HCT116 (cell line): Measurements from ENCODE around the gene CHST15. TPM values are rescaled to one million over a fixed set of nuclear protein-coding genes. Genes with fewer than 3 reads are reported as not detected.

Source experiments
- ATAC-seq: fragments of 200-7000 bp; cut with Tn5 transposase; 2 replicates; pipeline ENCODE4 v1.9.1; 2020; ENCODE audit warnings: mild to moderate bottlenecking, moderate library complexity
- BruUV-seq: library from RNA; stranded (reverse); fragments of 400-500 nt; replicated peaks from 2 replicates; lab custom pipeline; 2021; lab: Mats Ljungman, UMichigan
- CTCF ChIA-PET: fragments of 300-600 bp; sonication (Branson Sonifier 250); formaldehyde crosslinking; loops from one replicate; lab custom pipeline; 2021; ENCODE audit warnings: antibody characterized with exemption; lab: Charles Lee
- POLR2A ChIA-PET: fragments of 300-600, 350-600 bp; sonication (Branson Sonifier 250); formaldehyde crosslinking; loops from one replicate; lab custom pipeline; 2021; ENCODE audit warnings: antibody characterized with exemption; lab: Charles Lee
- RAD21 ChIA-PET, 2 experiments: fragments of 300-600 bp; sonication (Branson Sonifier 250); formaldehyde crosslinking; loops; one replicate each; lab custom pipeline; 2023; ENCODE audit warnings: low total read pairs in 2 of 2; ENCODE audit not compliant: uncharacterized antibody in 2 of 2, unreplicated experiment in 2 of 2, low non-redundant PET in 1 of 2; lab: Charles Lee
- DNase-seq: peaks from one replicate; pipeline ENCODE4 v3.0.0-alpha.2; 2010; ENCODE audit warnings: low read depth, low spot score
- H2AFZ ChIP-seq: fragments of 200-600 bp; shearing (Covaris generic), sonication (generic); 2 replicates; pipeline ENCODE4 v1.6.1; 2017; ENCODE audit warnings: low read depth, mixed run types, mixed read lengths, antibody characterized with exemption, low read length; ENCODE audit not compliant: poor library complexity, severe bottlenecking
- H3K27ac ChIP-seq: 2 replicates; pipeline ENCODE4 v1.5.1; 2012; ENCODE audit warnings: low read depth, low read length
- H3K27me3 ChIP-seq: fragments of 200-600 bp; sonication (generic); 2 replicates; pipeline ENCODE4 v1.6.1; 2016; ENCODE audit warnings: mixed run types, low read length, mixed read lengths; ENCODE audit not compliant: insufficient read depth
- H3K36me3 ChIP-seq, 2 experiments: fragments of 200-500 bp in 1 of 2; fragments of 200-600 bp in 1 of 2; sonication (Bioruptor generic) in 1 of 2; sonication (generic) in 1 of 2; 2 replicates each; pipeline versions ENCODE4 v1.5.1 to v1.6.1; 2014 to 2016; ENCODE audit warnings: low read length in 2 of 2, inconsistent platforms in 1 of 2, mixed read lengths in 1 of 2, mixed run types in 1 of 2; ENCODE audit not compliant: insufficient read depth in 2 of 2, control insufficient read depth in 1 of 2
- H3K4me1 ChIP-seq, 2 experiments: fragments of 200-600 bp in 1 of 2; sonication (generic) in 1 of 2; 2 replicates each; pipeline versions ENCODE4 v1.5.1 to v1.6.1; 2012 to 2017; ENCODE audit warnings: low read length in 2 of 2, inconsistent platforms in 1 of 2, mild to moderate bottlenecking in 1 of 2, mixed read lengths in 1 of 2, mixed run types in 1 of 2, moderate library complexity in 1 of 2; ENCODE audit not compliant: insufficient read depth in 2 of 2, control insufficient read depth in 1 of 2
- H3K4me2 ChIP-seq: fragments of 200-600 bp; sonication (generic); 2 replicates; pipeline ENCODE4 v1.6.1; 2017; ENCODE audit warnings: mixed run types, low read length, mixed read lengths
- H3K4me3 ChIP-seq, 2 experiments: fragments of 200-600 bp in 1 of 2; sonication (generic) in 1 of 2; replicated peaks in 1 of 2; 2 replicates each; pipeline ENCODE4 v1.5.1; 2011 to 2016; ENCODE audit warnings: low read length in 2 of 2, control low read depth in 1 of 2, low read depth in 1 of 2, mild to moderate bottlenecking in 1 of 2, mixed read lengths in 1 of 2, mixed run types in 1 of 2
- H3K79me2 ChIP-seq: fragments of 200-600 bp; sonication (generic); 2 replicates; pipeline ENCODE4 v1.6.1; 2017; ENCODE audit warnings: mild to moderate bottlenecking, mixed run types, low read length, moderate library complexity, mixed read lengths; ENCODE audit not compliant: insufficient read depth
- H3K9ac ChIP-seq: fragments of 200-600 bp; sonication (generic); 2 replicates; pipeline ENCODE4 v1.6.1; 2016; ENCODE audit warnings: low read length, mixed read lengths
- H3K9me2 ChIP-seq: fragments of 200-600 bp; sonication (generic), shearing (Covaris generic); 2 replicates; pipeline ENCODE4 v1.6.1; 2017; ENCODE audit warnings: mixed run types, mild to moderate bottlenecking, moderate library complexity; ENCODE audit not compliant: insufficient read depth
- H3K9me3 ChIP-seq, 2 experiments: fragments of 200-500 bp in 1 of 2; fragments of 200-600 bp in 1 of 2; sonication (Bioruptor generic) in 1 of 2; sonication (generic) in 1 of 2; 2 replicates each; pipeline ENCODE4 v1.6.1; 2014 to 2017; ENCODE audit warnings: low read length in 2 of 2, mixed read lengths in 2 of 2, inconsistent platforms in 1 of 2, low read depth in 1 of 2, mild to moderate bottlenecking in 1 of 2, mixed run types in 1 of 2, moderate library complexity in 1 of 2; ENCODE audit not compliant: control insufficient read depth in 1 of 2, insufficient read depth in 1 of 2
- H4K20me1 ChIP-seq: fragments of 200-600 bp; sonication (generic), shearing (Covaris generic); 2 replicates; pipeline ENCODE4 v1.6.1; 2017; ENCODE audit warnings: mixed run types, mild to moderate bottlenecking, moderate library complexity; ENCODE audit not compliant: insufficient read depth
- CBX3 ChIP-seq: IDR thresholded peaks from 2 replicates; pipeline ENCODE4 v1.6.1; 2012; ENCODE audit warnings: low read depth
- CEBPB ChIP-seq: IDR thresholded peaks from 2 replicates; pipeline ENCODE4 v1.6.1; 2012; ENCODE audit warnings: low read depth
- ELF1 ChIP-seq: IDR thresholded peaks from 2 replicates; pipeline ENCODE4 v1.6.1; 2012; ENCODE audit warnings: low read depth, borderline replicate concordance
- EZH2phosphoT487 ChIP-seq: fragments of 200-600 bp; IDR thresholded peaks from 2 replicates; pipeline ENCODE4 v1.6.1; 2018; ENCODE audit warnings: antibody characterized with exemption, borderline replicate concordance
- FOSL1 ChIP-seq: IDR thresholded peaks from 2 replicates; pipeline ENCODE4 v1.6.1; 2012; ENCODE audit warnings: low read depth
- JUND ChIP-seq: IDR thresholded peaks from 2 replicates; pipeline ENCODE4 v1.6.1; 2012
- POLR2A ChIP-seq: IDR thresholded peaks from 2 replicates; pipeline ENCODE4 v1.7.0; 2011; ENCODE audit warnings: borderline replicate concordance; ENCODE audit not compliant: insufficient read depth, insufficient read length; ENCODE audit errors: extremely low read depth
- POLR2AphosphoS5 ChIP-seq: IDR thresholded peaks from 2 replicates; pipeline ENCODE4 v1.6.1; 2011; ENCODE audit warnings: mild to moderate bottlenecking, low read depth, low read length, moderate library complexity
- RAD21 ChIP-seq: IDR thresholded peaks from 2 replicates; pipeline ENCODE4 v1.6.1; 2012; ENCODE audit warnings: low read depth, mild to moderate bottlenecking
- SIN3A ChIP-seq: IDR thresholded peaks from 2 replicates; pipeline ENCODE4 v1.6.1; 2012; ENCODE audit warnings: low read depth
- SP1 ChIP-seq: IDR thresholded peaks from 2 replicates; pipeline ENCODE4 v1.6.1; 2012; ENCODE audit warnings: low read depth
- SRF ChIP-seq: IDR thresholded peaks from 2 replicates; pipeline ENCODE4 v1.6.1; 2012; ENCODE audit warnings: low read depth
- TCF7L2 ChIP-seq: IDR thresholded peaks from 2 replicates; pipeline ENCODE4 v1.7.0; 2011; ENCODE audit warnings: borderline replicate concordance, inconsistent platforms; ENCODE audit not compliant: insufficient read depth, insufficient read length; ENCODE audit errors: extremely low read depth
- YY1 ChIP-seq: IDR thresholded peaks from 2 replicates; pipeline ENCODE4 v1.6.1; 2011; ENCODE audit warnings: low read length, low read depth, moderate library complexity, mild to moderate bottlenecking; ENCODE audit not compliant: insufficient replicate concordance; ENCODE audit errors: extremely low read depth
- ZFX ChIP-seq: fragments of 450-650 bp; IDR thresholded peaks from 2 replicates; pipeline ENCODE4 v1.6.1; 2017
- ZNF274 ChIP-seq: fragments of 200-500 bp; sonication (Bioruptor generic); IDR thresholded peaks from 2 replicates; pipeline ENCODE4 v1.6.1; 2014; ENCODE audit warnings: mild to moderate bottlenecking, low read depth, low read length, inconsistent platforms
- intact Hi-C: fragments of 100-400 bp; cut with micrococcal nuclease; formaldehyde crosslinking; loops from 2 replicates; pipeline ENCODE4 v1.10.0; 2022
- total RNA-seq: library from RNA; stranded (reverse); gene quantifications from one replicate; pipeline ENCODE4 v1.2.1, GENCODE V29; 2021; ENCODE audit not compliant: unreplicated experiment
- TF ChIP-seq, protein P1 (sequence below): IDR thresholded peaks from 2 replicates; pipeline ENCODE4 v1.6.1; 2012
- TF ChIP-seq, protein P2 (sequence below): IDR thresholded peaks from 2 replicates; pipeline ENCODE4 v1.6.1; 2012; ENCODE audit warnings: low read depth
- TF ChIP-seq, protein P3 (sequence below): IDR thresholded peaks from 2 replicates; pipeline ENCODE4 v1.6.1; 2012
- TF ChIP-seq, protein P4 (sequence below): IDR thresholded peaks from 2 replicates; pipeline ENCODE4 v1.6.1; 2011; ENCODE audit warnings: mild to moderate bottlenecking, low read length, moderate library complexity; ENCODE audit not compliant: insufficient replicate concordance; ENCODE audit errors: extremely low read depth

Gene CHST15
- total RNA-seq, 1 experiment from 2014 or later = 47.2 TPM

DNA sequence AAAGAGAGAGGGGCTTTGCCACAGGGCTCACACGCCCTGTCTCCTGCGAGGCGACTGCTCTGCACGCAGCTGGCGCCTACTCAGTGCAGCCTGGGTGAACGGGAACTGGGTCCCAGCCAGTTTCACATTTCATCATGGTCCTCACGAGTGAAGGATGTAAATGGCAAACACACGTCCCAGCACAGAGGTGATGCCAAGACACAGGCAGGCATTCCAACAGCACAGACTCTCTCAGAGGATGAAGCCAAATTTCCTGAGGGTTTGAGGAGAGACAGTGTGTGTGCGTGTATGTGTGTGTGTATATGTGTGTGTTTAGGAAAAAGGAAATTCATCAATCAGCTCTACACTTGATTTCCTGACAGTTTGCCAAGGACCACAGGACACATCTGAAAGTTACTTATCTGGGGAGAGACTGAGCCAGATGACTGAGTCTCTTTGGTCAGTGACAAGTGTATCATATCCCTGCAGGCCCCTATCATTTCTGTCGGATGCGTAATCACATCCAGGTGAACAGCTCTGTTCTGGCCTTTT, 53.9 kb downstream of the CHST15 start (continued):
- TF ChIP-seq CEBPB = no peak
- TF ChIP-seq, protein P1, sequence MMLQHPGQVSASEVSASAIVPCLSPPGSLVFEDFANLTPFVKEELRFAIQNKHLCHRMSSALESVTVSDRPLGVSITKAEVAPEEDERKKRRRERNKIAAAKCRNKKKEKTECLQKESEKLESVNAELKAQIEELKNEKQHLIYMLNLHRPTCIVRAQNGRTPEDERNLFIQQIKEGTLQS = no peak
- no peak for TF ChIP-seq YY1
- no peak for TF ChIP-seq FOSL1
- TF ChIP-seq ZNF274 = no peak
- no peak for TF ChIP-seq POLR2A

DNA sequence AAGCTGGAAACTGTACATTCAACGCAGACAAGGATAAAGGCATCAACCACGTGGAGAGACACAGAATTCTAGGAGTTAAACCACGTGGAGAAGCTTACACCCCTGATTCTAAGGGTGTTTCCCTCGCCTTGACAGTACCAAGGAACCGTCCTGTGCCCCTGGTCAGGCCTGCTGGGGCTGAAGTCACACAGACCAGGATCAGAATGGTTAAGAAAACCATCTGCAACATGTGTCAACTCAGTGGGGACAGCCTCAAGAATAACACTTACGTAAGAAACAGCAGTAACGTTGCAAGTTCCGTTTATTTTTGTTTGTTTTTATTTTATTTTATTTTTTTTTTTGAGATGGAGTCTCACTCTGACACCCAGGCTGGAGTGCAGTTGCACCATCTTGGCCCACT, 55.6 kb downstream of the CHST15 start:
- ATAC-seq (no peak), DNase-seq (no peak)
- Histone ChIP-seq H3K36me3 (peaks cover 26 to 32% of the 10 kb centered on the region in 2 experiments), H2AFZ (no peak overlapping the region), H4K20me1 (no peaks in the 10 kb centered on the region), H3K4me1 (peaks cover 0 to 9% of the 10 kb centered on the region in 2 experiments; a peak in 1 of 4 replicates), H3K27me3 (no peaks in the 10 kb centered on the region), H3K4me3 (no peak overlapping the region), H3K27ac (no peak overlapping the region), H3K9me2 (no peaks in the 10 kb centered on the region), H3K79me2 (no peaks in the 10 kb centered on the region), H3K9me3 (no peaks in the 10 kb centered on the region), H3K9ac (no peak overlapping the region), H3K4me2 (no peak overlapping the region)
- BruUV-seq = no TSS peak
- TF ChIP-seq RAD21 (no peak), CBX3 (no peak), FOSL1 (no peak), POLR2A (no peak), SP1 (no peak), ZNF274 (no peak), CEBPB (no peak), SRF (no peak), JUND (no peak), TCF7L2 (no peak), EZH2phosphoT487 (no peak), SIN3A (no peak), YY1 (no peak), ELF1 (no peak), ZFX (no peak), POLR2AphosphoS5 (no peak)
- TF ChIP-seq, protein P1 = no peak
- TF ChIP-seq, protein P2, sequence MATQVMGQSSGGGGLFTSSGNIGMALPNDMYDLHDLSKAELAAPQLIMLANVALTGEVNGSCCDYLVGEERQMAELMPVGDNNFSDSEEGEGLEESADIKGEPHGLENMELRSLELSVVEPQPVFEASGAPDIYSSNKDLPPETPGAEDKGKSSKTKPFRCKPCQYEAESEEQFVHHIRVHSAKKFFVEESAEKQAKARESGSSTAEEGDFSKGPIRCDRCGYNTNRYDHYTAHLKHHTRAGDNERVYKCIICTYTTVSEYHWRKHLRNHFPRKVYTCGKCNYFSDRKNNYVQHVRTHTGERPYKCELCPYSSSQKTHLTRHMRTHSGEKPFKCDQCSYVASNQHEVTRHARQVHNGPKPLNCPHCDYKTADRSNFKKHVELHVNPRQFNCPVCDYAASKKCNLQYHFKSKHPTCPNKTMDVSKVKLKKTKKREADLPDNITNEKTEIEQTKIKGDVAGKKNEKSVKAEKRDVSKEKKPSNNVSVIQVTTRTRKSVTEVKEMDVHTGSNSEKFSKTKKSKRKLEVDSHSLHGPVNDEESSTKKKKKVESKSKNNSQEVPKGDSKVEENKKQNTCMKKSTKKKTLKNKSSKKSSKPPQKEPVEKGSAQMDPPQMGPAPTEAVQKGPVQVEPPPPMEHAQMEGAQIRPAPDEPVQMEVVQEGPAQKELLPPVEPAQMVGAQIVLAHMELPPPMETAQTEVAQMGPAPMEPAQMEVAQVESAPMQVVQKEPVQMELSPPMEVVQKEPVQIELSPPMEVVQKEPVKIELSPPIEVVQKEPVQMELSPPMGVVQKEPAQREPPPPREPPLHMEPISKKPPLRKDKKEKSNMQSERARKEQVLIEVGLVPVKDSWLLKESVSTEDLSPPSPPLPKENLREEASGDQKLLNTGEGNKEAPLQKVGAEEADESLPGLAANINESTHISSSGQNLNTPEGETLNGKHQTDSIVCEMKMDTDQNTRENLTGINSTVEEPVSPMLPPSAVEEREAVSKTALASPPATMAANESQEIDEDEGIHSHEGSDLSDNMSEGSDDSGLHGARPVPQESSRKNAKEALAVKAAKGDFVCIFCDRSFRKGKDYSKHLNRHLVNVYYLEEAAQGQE = no peak
- TF ChIP-seq, protein P3, sequence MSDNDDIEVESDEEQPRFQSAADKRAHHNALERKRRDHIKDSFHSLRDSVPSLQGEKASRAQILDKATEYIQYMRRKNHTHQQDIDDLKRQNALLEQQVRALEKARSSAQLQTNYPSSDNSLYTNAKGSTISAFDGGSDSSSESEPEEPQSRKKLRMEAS = no peak
- TF ChIP-seq, protein P4, sequence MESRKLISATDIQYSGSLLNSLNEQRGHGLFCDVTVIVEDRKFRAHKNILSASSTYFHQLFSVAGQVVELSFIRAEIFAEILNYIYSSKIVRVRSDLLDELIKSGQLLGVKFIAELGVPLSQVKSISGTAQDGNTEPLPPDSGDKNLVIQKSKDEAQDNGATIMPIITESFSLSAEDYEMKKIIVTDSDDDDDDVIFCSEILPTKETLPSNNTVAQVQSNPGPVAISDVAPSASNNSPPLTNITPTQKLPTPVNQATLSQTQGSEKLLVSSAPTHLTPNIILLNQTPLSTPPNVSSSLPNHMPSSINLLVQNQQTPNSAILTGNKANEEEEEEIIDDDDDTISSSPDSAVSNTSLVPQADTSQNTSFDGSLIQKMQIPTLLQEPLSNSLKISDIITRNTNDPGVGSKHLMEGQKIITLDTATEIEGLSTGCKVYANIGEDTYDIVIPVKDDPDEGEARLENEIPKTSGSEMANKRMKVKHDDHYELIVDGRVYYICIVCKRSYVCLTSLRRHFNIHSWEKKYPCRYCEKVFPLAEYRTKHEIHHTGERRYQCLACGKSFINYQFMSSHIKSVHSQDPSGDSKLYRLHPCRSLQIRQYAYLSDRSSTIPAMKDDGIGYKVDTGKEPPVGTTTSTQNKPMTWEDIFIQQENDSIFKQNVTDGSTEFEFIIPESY = no peak
- CTCF ChIA-PET = no interaction called here
- POLR2A ChIA-PET = interaction anchor here (0.7 kb wide), 1 partner anchor 89 kb away, joined by 3 read pairs; no protein-coding TSS in a partner anchor
- intact Hi-C loops = no loop called here
- RAD21 ChIA-PET = no interaction called here
